ENCODE data around the gene LRFN2. TPM values are rescaled to one million over a fixed set of nuclear protein-coding genes. Genes with fewer than 3 reads are reported as not detected.

The LRFN2 gene
- total and polyA plus RNA-seq, 2 donors (not counting 1 experiment from before 2014, with no cell fraction given), result not detected

GRCh38 chr6:40577672-40578071 is 9.5 kb downstream of the LRFN2 start:
- ATAC-seq (ENCODE audit: low read depth), result no peak
- DNase-seq, result no peak
- Mint-ChIP-seq H3K9me3 (ENCODE audit: insufficient read depth) (no peaks in the 10 kb centered on the region), H3K4me3 (no peak overlapping the region), H3K4me1 (peaks cover 4% of the 10 kb centered on the region), H3K27ac (no peak overlapping the region), H3K27me3 (no peaks in the 10 kb centered on the region)
- Histone ChIP-seq H3K79me2 (ENCODE audit: control insufficient read depth, insufficient read depth, low read length) (no peaks in the 10 kb centered on the region), H4K20me1 (ENCODE audit: control insufficient read depth, insufficient read depth, low read length, poor library complexity, severe bottlenecking) (no peaks in the 10 kb centered on the region), H3K9me3 (ENCODE audit: control extremely low read depth in 1 of 3, control insufficient read depth in 2 of 3, insufficient read depth in 1 of 3, low read length in 2 of 3) (no peaks in the 10 kb centered on the region), H3K36me3 (replicated peaks in 1 of 2; ENCODE audit: control extremely low read depth in 1 of 2, control insufficient read depth in 1 of 2, extremely low read depth in 1 of 2, insufficient read depth in 2 of 2, low read length in 1 of 2) (no peaks in the 10 kb centered on the region), H3K4me2 (replicated peaks; ENCODE audit: low read depth, low read length, poor library complexity, severe bottlenecking) (no peak overlapping the region), H3K9ac (ENCODE audit: low read length) (no peak overlapping the region), H3K27ac (ENCODE audit: low read length in 2 of 2) (no peak overlapping the region), H3K4me1 (ENCODE audit: control insufficient read depth in 2 of 2, insufficient read depth in 2 of 2, low read length in 2 of 2) (peaks cover 0 to 8% of the 10 kb centered on the region in 2 donors), H3K4me3 (ENCODE audit: control extremely low read depth in 1 of 5, extremely low read depth in 1 of 5, insufficient read depth in 1 of 5, low read depth in 2 of 5, low read length in 4 of 5) (no peak overlapping the region), H3K27me3 (replicated peaks in 1 of 4; ENCODE audit: control extremely low read depth in 1 of 4, control insufficient read depth in 3 of 4, insufficient read depth in 4 of 4, low read length in 3 of 4) (no peaks in the 10 kb centered on the region), H2AFZ (ENCODE audit: insufficient read depth, low read depth, low read length, poor library complexity, severe bottlenecking) (no peak overlapping the region)
- intact Hi-C loops (cut with micrococcal nuclease), result no loop called here
- POLR2A ChIA-PET, result no interaction called here
- CTCF ChIA-PET, result no interaction called here
- WGBS (ENCODE audit: insufficient coverage), result 83% methylated on average over 1 of the region's 4 CpGs
- no peak for TF ChIP-seq EZH2 (IDR thresholded peaks at IDR 0.05; ENCODE audit: borderline replicate concordance, insufficient read depth, low read depth, low read length, poor library complexity, severe bottlenecking)
- TF ChIP-seq, protein P1, sequence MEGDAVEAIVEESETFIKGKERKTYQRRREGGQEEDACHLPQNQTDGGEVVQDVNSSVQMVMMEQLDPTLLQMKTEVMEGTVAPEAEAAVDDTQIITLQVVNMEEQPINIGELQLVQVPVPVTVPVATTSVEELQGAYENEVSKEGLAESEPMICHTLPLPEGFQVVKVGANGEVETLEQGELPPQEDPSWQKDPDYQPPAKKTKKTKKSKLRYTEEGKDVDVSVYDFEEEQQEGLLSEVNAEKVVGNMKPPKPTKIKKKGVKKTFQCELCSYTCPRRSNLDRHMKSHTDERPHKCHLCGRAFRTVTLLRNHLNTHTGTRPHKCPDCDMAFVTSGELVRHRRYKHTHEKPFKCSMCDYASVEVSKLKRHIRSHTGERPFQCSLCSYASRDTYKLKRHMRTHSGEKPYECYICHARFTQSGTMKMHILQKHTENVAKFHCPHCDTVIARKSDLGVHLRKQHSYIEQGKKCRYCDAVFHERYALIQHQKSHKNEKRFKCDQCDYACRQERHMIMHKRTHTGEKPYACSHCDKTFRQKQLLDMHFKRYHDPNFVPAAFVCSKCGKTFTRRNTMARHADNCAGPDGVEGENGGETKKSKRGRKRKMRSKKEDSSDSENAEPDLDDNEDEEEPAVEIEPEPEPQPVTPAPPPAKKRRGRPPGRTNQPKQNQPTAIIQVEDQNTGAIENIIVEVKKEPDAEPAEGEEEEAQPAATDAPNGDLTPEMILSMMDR (IDR thresholded peaks at IDR 0.05), result no peak

DNA sequence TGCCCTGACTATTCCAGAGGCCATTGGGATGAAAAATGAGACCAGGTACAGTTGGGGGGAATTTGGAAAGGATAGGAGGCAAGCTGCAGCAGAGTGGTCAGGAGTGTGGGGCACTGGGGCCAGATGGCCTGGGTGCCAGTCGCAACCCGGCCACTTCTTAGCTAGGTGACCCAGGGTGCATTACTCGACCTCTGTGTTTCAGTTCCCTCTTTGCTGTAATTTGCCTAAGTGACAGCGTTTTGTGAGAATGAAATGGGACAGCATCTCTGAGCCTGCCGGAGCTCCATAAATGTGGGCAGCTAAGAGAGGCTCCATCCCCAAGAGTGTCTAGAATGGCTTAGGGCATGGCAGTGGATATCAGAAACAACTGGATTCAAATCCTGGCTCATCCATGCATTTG is 13.9 kb downstream of the LRFN2 start:
- no peaks in the 10 kb centered on the region for H3K9me3 Mint-ChIP-seq (ENCODE audit: insufficient read depth)
- ChIA-PET CTCF (no interaction called here), POLR2A (no interaction called here)
- Histone ChIP-seq H3K9me3 (ENCODE audit: control extremely low read depth in 1 of 3, control insufficient read depth in 2 of 3, insufficient read depth in 1 of 3, low read length in 2 of 3) (no peaks in the 10 kb centered on the region), H4K20me1 (ENCODE audit: control insufficient read depth, insufficient read depth, low read length, poor library complexity, severe bottlenecking) (no peaks in the 10 kb centered on the region), H3K27ac (ENCODE audit: low read length in 2 of 2) (no peak overlapping the region), H3K4me1 (ENCODE audit: control insufficient read depth in 2 of 2, insufficient read depth in 2 of 2, low read length in 2 of 2) (peaks cover 0 to 8% of the 10 kb centered on the region in 2 donors), H3K79me2 (ENCODE audit: control insufficient read depth, insufficient read depth, low read length) (no peaks in the 10 kb centered on the region), H3K9ac (ENCODE audit: low read length) (no peak overlapping the region), H3K4me3 (ENCODE audit: control extremely low read depth in 1 of 5, extremely low read depth in 1 of 5, insufficient read depth in 1 of 5, low read depth in 2 of 5, low read length in 4 of 5) (no peak overlapping the region), H3K4me2 (replicated peaks; ENCODE audit: low read depth, low read length, poor library complexity, severe bottlenecking) (no peak overlapping the region), H2AFZ (ENCODE audit: insufficient read depth, low read depth, low read length, poor library complexity, severe bottlenecking) (no peak overlapping the region), H3K36me3 (replicated peaks in 1 of 2; ENCODE audit: control extremely low read depth in 1 of 2, control insufficient read depth in 1 of 2, extremely low read depth in 1 of 2, insufficient read depth in 2 of 2, low read length in 1 of 2) (no peaks in the 10 kb centered on the region), H3K27me3 (replicated peaks in 1 of 4; ENCODE audit: control extremely low read depth in 1 of 4, control insufficient read depth in 3 of 4, insufficient read depth in 4 of 4, low read length in 3 of 4) (no peaks in the 10 kb centered on the region)
- no peak overlapping the region for H3K4me3 Mint-ChIP-seq
- intact Hi-C loops (cut with micrococcal nuclease), result no loop called here
- DNase-seq, result no peak
- H3K27me3 Mint-ChIP-seq, result no peaks in the 10 kb centered on the region
- no peak for ATAC-seq (ENCODE audit: low read depth)
- peaks cover 14% of the 10 kb centered on the region for H3K4me1 Mint-ChIP-seq
- H3K27ac Mint-ChIP-seq, result no peak overlapping the region
- 28% methylated on average over 5 of the region's 5 CpGs for WGBS (ENCODE audit: insufficient coverage)
- TF ChIP-seq, protein P1 (IDR thresholded peaks at IDR 0.05), result no peak
- TF ChIP-seq EZH2 (IDR thresholded peaks at IDR 0.05; ENCODE audit: borderline replicate concordance, insufficient read depth, low read depth, low read length, poor library complexity, severe bottlenecking), result no peak
